Left renal pelvis (tissue), 4 donors: ENCODE data around the gene TMEM150B. TPM values are rescaled to one million over a fixed set of nuclear protein-coding genes. Genes with fewer than 3 reads are reported as not detected.
A peak's percentile ranks its signal among the peaks of the same experiment; 100 is the strongest.
"Not testable (repeated sequence)": the region's sequence is repeated elsewhere in the genome, so short reads cannot be mapped to it uniquely, and the experiment has no call there.

ENCODE experiments used
- DNase-seq, 4 donors: peaks; one replicate each; pipeline ENCODE4 v3.0.0-alpha.2; 2013; ENCODE audit warnings: low read depth in 4 of 4, low spot score in 3 of 4
- polyA plus RNA-seq, 4 donors: library from polyadenylated mRNA; unstranded; fragments of 120-200 nt; gene quantifications; one replicate each; pipeline ENCODE4 v1.2.1, GENCODE V29; 2013; ENCODE audit not compliant: insufficient read length in 4 of 4

Gene TMEM150B
- polyA plus RNA-seq, 4 donors: 0.80 to 2.0 (median 1.0) TPM

- no peak for DNase-seq
These were observed 15.0 kb upstream of the TMEM150B start for GRCh38 chr19:55339889-55340783.

DNA sequence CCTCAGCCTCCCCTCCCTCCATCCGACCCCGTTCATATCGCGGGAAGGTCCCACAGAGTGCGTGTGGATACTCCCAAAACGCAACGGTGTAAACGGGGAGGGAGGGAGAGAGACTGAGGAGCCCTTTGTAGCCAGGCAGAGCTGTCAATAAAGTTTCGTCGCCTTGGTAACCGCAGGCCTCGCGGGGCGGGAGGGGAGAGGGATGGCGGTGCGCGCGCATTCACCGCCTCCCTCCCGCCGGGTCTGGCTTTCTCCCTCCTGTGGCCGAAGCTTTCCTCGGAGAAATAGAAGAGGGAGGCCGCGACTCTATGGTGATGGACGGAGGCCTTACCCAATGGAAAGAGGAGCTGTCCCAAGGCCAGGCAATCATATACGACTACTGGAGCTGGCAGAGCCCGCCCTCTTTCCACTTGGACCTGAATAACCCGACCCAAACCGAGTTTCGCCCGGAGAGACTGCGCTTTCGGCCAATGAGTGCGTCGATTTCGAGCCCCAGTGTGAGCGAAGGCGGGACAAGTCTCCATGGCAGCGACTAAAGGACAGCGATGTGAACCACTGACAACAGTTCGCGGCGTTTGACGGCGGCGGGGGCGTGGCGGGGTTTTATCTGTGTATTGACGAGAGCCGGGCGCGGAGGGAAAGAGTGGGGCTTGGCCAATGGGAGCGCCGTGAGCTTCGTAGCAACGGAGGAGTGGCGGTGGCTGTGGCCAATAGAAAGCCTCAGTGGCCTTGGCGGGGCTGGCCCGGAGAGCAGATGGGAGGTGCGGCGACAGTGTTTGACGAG lies 14.2 kb upstream of the TMEM150B start, which contains the start of gene KMT5C:
Gene KMT5C, plus strand, starts transcription at position 772 of the 784 bp plus-strand sequence. CDS start 2,061 bp downstream, outside the sequence.
- DNase-seq: peak; percentile 100

DNA sequence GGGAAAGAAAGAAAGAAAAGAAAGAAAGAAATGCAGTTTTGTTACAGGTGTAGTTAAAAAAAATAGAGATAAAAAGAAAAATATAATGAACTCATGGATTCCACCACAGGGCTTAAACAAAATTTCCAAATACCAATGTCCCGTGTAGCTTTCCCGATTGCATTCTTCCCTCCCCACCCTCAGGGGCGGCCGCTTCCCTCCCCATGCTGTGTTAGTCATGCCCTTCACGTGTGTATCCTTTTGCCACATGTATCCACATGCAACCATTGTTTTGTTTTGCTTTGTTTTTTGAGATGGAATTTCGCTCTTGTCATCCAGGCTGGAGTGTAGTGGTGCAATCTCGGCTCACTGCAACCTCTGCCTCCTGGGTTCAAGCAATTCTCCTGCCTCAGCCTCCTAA lies 11.0 kb upstream of the TMEM150B start:
- no peak for DNase-seq

GRCh38 chr19:55333870-55334269 lies 8.7 kb upstream of the TMEM150B start:
- no peak for DNase-seq

DNA sequence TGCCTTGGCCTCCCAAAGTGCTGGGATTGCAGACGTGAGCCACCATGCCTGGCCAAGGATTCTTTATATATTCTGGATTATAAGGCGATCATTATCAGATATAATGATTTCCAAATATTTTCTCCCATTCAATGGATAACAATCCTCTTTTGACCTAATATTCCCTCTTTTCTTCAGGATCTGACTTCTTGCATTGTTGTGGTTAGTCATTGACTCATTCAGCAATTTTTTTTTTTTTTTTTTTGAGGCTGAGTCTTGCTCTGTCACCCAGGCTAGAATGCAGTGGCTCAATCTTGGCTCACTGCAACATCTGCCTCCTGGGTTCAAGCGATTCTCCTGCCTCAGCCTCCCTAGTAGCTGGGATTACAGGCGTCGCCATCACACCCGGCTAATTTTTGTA lies 4.7 kb upstream of the TMEM150B start:
- not testable (repeated sequence) for DNase-seq

GRCh38 chr19:55328774-55329318 lies 3.7 kb upstream of the TMEM150B start:
- DNase-seq: not testable (repeated sequence)

DNA sequence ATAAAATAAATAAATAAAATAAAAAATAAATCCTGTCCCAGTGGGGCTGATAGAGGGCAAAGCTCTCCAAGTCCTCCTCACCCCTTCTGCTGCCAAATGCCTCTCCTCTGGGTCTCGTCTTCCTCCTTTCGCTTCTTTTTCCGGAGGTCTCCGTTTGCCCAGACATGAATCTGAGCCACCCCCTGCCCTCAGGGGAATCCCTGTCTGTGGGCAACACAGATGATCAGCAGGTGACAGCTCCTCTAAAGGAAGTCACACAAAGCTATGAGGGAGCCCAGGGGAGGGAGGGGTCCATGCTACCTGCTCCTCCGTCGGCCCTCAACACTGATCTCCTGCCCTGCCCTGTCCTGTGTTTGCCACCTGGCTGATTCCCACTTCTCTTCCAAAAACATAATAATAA lies 479 bp downstream of the TMEM150B start:
- DNase-seq: no peak

DNA sequence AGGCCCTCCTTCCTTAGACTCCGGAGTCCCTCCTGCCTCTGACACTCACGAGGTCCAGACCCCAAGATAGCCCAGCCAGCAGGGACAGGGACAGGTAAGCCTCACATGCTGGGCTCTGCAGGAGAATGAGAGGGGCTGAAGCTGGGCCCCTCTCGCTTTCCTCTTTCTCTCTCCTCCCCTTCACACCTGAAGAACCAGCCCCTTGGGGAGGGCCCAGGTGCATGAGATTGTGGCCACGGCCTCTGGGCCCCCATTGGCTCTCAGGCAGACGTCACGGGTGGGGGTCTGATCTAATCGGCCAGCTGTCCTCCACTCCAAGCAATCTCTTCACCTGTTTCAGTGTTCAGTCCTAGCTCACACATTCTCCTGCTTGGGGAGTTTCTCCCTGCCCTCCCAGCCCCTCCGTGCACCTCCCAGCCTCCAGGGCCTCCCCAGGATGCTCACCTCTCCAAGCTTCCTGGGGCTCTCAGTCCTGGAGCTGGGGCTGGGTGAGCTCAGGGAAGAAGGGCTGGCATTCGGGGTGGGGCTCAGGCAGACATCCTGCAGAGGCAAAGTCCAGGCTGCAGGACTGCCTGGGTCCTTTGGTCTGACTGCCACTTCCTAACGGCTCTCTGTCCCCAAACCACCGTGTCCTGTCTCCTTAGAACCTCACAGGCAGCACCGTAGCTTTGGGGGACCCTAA lies 2.8 kb downstream of the TMEM150B start:
- no peak for DNase-seq

GRCh38 chr19:55321466-55322137 lies 3.5 kb downstream of the TMEM150B start:
- DNase-seq: no peak

DNA sequence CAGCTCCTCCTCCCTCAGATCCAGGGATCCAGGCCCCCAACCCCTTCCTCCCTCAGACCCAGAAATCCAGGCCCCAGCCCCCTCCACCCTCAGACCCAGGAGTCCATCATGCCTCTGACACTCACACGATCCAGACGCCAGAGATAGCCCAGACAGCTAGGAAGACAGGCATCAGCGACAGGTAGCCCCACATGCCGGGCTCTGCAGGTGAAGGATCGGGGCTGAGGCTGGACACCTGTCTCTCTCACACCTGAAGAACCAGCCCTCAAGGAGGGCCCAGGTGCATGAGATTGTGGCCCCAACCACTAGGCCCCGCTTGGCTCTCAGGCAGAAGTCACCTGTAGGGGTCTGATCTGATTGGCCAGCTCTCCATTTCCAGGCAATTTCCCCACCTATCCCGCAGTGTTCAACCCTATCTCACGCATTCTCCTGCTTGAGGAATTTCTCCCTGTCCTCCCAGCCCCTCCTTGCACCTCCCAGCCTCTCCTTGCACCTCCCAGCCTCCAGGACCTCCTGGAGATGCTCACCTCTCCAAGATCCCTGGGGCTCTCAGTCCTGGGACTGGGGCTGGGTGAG lies 4.2 kb downstream of the TMEM150B start:
- no peak for DNase-seq

DNA sequence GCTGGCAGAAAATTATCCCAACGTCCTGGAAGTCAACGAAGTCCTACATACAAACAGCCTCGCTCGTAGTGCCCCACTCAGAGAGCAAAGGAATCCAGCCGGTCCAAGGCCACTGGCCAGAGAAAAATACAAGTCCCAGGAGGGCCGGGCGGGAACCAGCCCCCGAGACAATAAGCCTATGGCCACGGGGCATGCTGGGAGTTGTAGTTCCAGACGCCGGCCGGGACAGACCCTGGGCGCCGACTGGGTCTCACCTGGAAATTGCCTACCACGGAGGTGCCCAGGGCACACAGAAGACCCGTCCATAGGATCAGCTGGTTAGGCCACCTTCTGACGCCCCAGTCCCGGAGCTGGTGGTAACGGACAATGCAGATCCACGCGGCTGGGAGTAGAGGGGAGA lies 5.4 kb downstream of the TMEM150B start:
- DNase-seq: no peak

DNA sequence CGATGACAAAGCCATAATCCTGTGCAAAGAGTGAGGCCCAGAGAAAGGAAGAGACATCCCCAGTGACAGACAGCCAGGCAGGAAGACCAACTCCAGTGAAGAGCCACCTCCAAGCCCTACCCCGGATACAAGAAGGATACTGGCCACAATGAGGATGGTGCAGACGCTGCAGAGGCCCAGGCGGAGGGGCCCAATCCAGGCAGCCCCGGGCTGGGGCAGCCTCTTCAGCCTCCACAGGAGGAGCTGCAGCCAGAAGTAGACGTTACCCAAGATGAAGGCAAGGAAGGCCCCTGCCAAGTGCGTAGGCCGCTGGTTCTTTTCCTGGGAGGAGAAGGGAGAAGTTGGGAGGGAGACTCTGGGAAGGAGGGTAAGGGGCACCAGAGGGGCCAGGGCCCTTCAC lies 8.5 kb downstream of the TMEM150B start:
- no peak for DNase-seq

- DNase-seq: no peak
These were observed 9.1 kb downstream of the TMEM150B start for GRCh38 chr19:55315956-55316525.

DNA sequence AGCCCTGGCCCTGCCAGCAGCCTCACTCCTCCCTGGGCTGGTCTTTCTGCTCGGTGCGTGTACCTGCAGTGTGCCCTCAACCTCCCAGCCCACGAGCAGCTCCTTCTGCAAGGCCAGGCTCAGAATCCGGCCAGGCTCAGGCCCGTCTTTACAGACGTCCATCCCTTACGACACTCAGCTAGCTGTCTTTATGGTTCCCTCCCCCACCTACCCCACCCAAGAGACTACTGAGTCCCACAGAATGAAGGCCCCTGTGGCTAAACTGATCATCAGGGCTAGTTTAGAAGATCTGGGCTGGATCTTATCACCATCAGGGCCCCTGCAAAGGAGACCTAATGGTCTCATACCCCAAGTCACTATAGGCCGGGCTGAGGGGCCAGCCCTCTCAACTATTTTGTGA lies 10.7 kb downstream of the TMEM150B start:
- DNase-seq: no peak

DNA sequence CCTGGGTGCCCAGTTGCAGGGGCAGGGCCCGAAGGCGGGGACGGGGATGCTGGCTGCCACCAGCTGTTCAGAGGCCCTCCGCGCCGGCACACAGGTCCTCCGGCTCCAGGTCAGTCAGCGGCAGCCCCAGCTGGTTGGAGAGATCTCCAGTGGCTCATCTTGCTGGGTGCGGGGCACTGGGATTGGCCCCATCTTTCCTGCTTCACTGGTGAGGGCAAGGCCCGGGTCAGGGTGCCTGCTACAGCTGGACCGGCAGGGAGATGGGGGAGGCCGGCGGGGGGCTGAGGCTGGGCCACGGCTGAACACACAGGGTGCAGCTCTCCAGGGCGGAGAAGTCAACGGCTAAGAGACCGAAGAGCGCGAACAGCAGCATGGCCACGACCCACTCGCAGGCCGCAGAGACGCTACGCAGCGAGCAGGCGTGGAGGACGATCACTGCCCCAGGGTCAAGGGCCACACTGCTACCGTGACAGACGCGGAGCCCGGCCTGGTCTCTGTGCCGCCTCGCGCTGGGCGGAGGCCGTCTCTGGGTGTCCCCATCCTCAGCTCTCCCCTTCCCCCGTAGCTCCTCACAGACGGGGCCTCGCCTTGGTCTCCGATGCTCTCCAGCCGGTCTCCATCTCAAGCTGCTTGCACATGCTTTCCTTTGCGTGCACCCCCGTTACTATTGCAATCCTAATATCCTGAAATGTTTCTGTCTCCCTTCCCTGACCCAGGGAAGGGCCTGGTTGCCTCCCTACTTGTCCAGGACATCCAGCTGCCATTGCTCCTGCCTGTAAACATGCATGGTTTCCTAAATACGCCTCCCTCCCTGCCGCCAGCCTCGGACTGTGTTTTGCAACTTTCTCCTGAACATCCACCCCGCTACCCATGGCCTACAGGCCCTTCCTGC lies 12.3 kb downstream of the TMEM150B start:
- no peak for DNase-seq

DNA sequence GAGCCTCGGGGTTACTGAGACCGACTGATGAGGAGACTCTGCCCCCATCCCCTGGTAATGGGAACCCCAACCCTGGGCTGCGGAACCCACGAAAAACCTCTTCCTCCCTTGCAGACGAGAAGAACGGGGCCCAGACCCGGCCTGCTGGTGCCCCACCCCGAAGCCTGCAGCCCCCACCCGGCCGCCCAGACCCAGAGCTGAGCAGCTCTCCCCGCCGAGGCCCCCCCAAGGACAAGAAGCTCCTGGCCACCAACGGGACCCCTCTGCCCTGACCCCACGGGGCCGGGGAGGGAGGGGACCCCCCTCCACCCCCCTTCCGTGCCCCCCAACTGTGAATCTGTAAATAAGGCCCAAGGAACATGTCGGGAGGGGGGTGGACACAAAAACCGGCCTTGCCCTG lies 13.3 kb downstream of the TMEM150B start:
- DNase-seq: no peak

DNA sequence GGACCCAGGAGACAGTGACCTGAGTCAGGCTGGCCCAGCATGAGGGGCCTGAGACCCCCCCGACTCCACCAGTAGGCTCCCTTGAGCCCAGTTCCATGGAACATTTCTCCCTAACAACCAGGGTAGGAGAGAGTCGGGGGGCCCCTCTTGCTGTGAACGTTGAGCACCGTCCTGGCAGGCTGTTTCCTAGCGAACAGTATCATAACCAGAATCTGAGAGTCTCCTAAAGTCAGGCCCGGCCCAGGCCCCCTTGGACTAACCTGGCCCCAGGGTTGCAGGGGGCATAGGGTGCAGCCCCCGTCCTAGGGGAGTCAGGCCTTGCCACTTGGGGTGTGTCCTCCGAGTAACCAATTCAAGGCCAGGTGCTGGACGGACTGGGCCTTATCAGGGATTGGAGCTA lies 13.7 kb downstream of the TMEM150B start:
- no peak for DNase-seq

DNA sequence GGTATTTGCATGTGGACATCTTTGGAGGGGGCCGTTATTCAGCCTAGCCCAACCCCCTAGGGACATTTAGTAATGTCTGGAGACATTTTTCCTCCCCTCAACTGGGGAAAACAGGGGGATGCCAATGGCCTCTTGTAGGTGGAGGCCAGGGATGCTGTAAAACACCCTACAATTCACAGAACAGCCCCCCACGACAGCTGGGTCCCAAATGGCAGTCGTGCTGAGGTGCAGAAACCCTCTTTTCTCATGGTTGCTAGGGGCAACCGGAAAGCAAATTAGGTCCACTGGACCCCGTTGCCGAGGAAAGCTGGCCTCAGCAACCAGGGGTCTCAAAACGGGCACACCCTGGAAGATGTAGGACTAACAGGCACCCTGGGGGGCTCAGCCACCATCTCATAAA lies 14.6 kb downstream of the TMEM150B start:
- DNase-seq: no peak

DNA sequence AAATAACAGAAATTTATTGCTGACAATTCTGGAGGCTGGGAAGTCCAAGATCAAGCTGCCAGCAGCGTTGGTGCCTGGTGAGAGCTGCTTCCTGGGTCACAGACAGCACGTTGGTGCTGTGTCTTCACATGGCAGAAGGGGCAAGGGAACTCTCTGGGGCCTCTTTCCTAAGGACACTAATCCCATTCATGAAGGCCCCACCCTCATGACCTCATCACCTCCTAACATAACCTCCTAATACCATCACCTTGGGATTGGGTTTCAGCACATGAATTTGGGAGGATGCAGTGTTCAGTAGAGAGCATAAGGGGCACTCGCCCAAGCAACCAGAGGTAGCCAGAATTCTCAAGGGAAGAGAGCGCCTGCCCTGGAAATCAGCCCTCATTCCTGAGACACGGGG lies 15.7 kb downstream of the TMEM150B start:
- no peak for DNase-seq
